SK-N-SH (cell line): Measurements from ENCODE around the gene PSMD9. TPM values are rescaled to one million over a fixed set of nuclear protein-coding genes. Genes with fewer than 3 reads are reported as not detected.
"Not testable (repeated sequence)": the region's sequence is repeated elsewhere in the genome, so short reads cannot be mapped to it uniquely, and the experiment has no call there.

ENCODE experiments used
- CTCF ChIA-PET: fragments of 300-600, 350-600 bp; formaldehyde crosslinking; extraction: SDS; loops from one replicate; lab custom pipeline; 2021; lab: Yijun Ruan, JAX
- POLR2A ChIA-PET: fragments of 350-600 bp; sonication (Branson Sonifier 250); formaldehyde crosslinking; extraction: SDS; loops from one replicate; lab custom pipeline; 2020; ENCODE audit warnings: antibody characterized with exemption, inconsistent platforms; lab: Yijun Ruan, JAX
- DNase-seq: peaks from one replicate; pipeline ENCODE4 v3.0.0; 2012
- H2AFZ ChIP-seq: fragments of 200-600 bp; sonication (generic); 2 replicates; pipeline ENCODE4 v1.8.1; 2016; ENCODE audit warnings: antibody characterized with exemption, mild to moderate bottlenecking, low read depth
- H3F3A ChIP-seq: fragments of 200-600 bp; sonication (generic); replicated peaks from 2 replicates; pipeline ENCODE3; 2016; ENCODE audit warnings: antibody characterized with exemption, mild to moderate bottlenecking; ENCODE audit not compliant: insufficient read depth
- H3K27ac ChIP-seq, 2 experiments: fragments of 200-500 bp in 1 of 2; fragments of 200-600 bp in 1 of 2; sonication (Bioruptor generic) in 1 of 2; sonication (generic), shearing (Covaris generic) in 1 of 2; 2 replicates each; pipeline versions ENCODE4 v1.5.1 to v1.6.1; 2014 to 2016; ENCODE audit warnings: low read depth in 2 of 2, inconsistent platforms in 1 of 2, low read length in 1 of 2, mild to moderate bottlenecking in 1 of 2, mixed read lengths in 1 of 2
- H3K27me3 ChIP-seq: fragments of 200-600 bp; sonication (generic), shearing (Covaris generic); 2 replicates; pipeline ENCODE4 v1.6.1; 2016; ENCODE audit warnings: mixed run types; ENCODE audit not compliant: insufficient read depth
- H3K36me3 ChIP-seq, 2 experiments: fragments of 200-500 bp in 1 of 2; fragments of 200-600 bp in 1 of 2; sonication (Bioruptor generic) in 1 of 2; sonication (generic) in 1 of 2; replicated peaks in 1 of 2; 2 replicates each; pipeline versions ENCODE3 to v1.5.1; 2014 to 2016; ENCODE audit warnings: low read length in 1 of 2, mild to moderate bottlenecking in 1 of 2; ENCODE audit not compliant: insufficient read depth in 2 of 2, control insufficient read depth in 1 of 2
- H3K4me1 ChIP-seq, 2 experiments: fragments of 200-500 bp in 1 of 2; fragments of 200-600 bp in 1 of 2; sonication (Bioruptor generic) in 1 of 2; sonication (generic), shearing (Covaris generic) in 1 of 2; 2 replicates each; pipeline versions ENCODE4 v1.5.1 to v1.6.1; 2014 to 2016; ENCODE audit warnings: low read depth in 1 of 2, low read length in 1 of 2, mixed run types in 1 of 2; ENCODE audit not compliant: insufficient read depth in 2 of 2, control insufficient read depth in 1 of 2
- H3K4me2 ChIP-seq: fragments of 200-600 bp; sonication (generic), shearing (Covaris generic); 2 replicates; pipeline ENCODE4 v1.6.1; 2017; ENCODE audit warnings: mixed run types
- H3K4me3 ChIP-seq, 2 experiments: fragments of 200-500 bp in 1 of 2; fragments of 200-600 bp in 1 of 2; sonication (Bioruptor generic) in 1 of 2; sonication (generic), shearing (Covaris generic) in 1 of 2; 2 replicates each; pipeline versions ENCODE4 v1.5.1 to v1.8.1; 2014 to 2016; ENCODE audit warnings: low read depth in 2 of 2, inconsistent platforms in 1 of 2, low read length in 1 of 2, mild to moderate bottlenecking in 1 of 2, mixed read lengths in 1 of 2, moderate library complexity in 1 of 2
- H3K79me2 ChIP-seq: fragments of 200-600 bp; sonication (generic); 2 replicates; pipeline ENCODE4 v1.8.1; 2017; ENCODE audit warnings: mild to moderate bottlenecking; ENCODE audit not compliant: insufficient read depth
- H3K9ac ChIP-seq: fragments of 200-600 bp; sonication (generic); 2 replicates; pipeline ENCODE4 v1.6.1; 2017; ENCODE audit warnings: mixed run types
- H3K9me2 ChIP-seq: fragments of 200-600 bp; sonication (generic); 2 replicates; pipeline ENCODE4 v1.6.1; 2017; ENCODE audit warnings: mixed run types
- H3K9me3 ChIP-seq: fragments of 200-600 bp; sonication (generic); 2 replicates; pipeline ENCODE4 v1.6.1; 2017; ENCODE audit warnings: mixed run types, mild to moderate bottlenecking, moderate library complexity
- H4K20me1 ChIP-seq: fragments of 200-600 bp; sonication (generic); 2 replicates; pipeline ENCODE4 v1.6.1; 2017; ENCODE audit warnings: mild to moderate bottlenecking, mixed run types; ENCODE audit not compliant: insufficient read depth
- EP300 ChIP-seq, 2 experiments: IDR thresholded peaks; 2 replicates each; pipeline versions ENCODE4 v1.4.0 to v1.6.1; 2012; ENCODE audit warnings: borderline replicate concordance in 1 of 2, low read depth in 1 of 2, low read length in 1 of 2
- FOXJ3 ChIP-seq: sonication (generic); formaldehyde crosslinking; IDR thresholded peaks from 2 replicates; pipeline ENCODE4 v1.5.1; 2020; ENCODE audit warnings: mild to moderate bottlenecking, missing genetic modification reagents
- FOXM1 ChIP-seq: IDR thresholded peaks from 2 replicates; pipeline ENCODE4 v1.4.0; 2012; ENCODE audit warnings: low read depth, mild to moderate bottlenecking
- IRF3 ChIP-seq: fragments of 150-350 bp; IDR thresholded peaks from 2 replicates; pipeline ENCODE4 v1.6.1; 2016; ENCODE audit warnings: mild to moderate bottlenecking, low read depth, low read length
- MAX ChIP-seq: IDR thresholded peaks from 2 replicates; pipeline ENCODE4 v1.4.0; 2012; ENCODE audit warnings: low read depth
- RAD21 ChIP-seq: IDR thresholded peaks from 2 replicates; pipeline ENCODE4 v1.6.1; 2012; ENCODE audit warnings: mild to moderate bottlenecking, low read length
- RCOR1 ChIP-seq: fragments of 150-350 bp; IDR thresholded peaks from 2 replicates; pipeline ENCODE4 v1.6.1; 2017; ENCODE audit warnings: antibody characterized with exemption, low read length
- RFX5 ChIP-seq: IDR thresholded peaks from 2 replicates; pipeline ENCODE4 v1.6.1; 2012; ENCODE audit warnings: mild to moderate bottlenecking, improper control_type of control experiment, low read length
- RXRA ChIP-seq: IDR thresholded peaks from 2 replicates; pipeline ENCODE4 v1.4.0; 2012; ENCODE audit warnings: low read depth, mild to moderate bottlenecking, borderline replicate concordance
- SIN3A ChIP-seq: IDR thresholded peaks from 2 replicates; pipeline ENCODE4 v1.6.1; 2012; ENCODE audit warnings: low read depth, mild to moderate bottlenecking, low read length, moderate library complexity, borderline replicate concordance
- SMC3 ChIP-seq: IDR thresholded peaks from 2 replicates; pipeline ENCODE4 v1.6.1; 2012; ENCODE audit warnings: low read depth, low read length, improper control_type of control experiment
- WGBS: methylation state at CpG from one replicate; pipeline ENCODE4 v1.1.6; 2017; ENCODE audit warnings: low lambda C conversion rate; 5-methylcytosine and 5-hydroxymethylcytosine counted together
- polyA plus RNA-seq, 3 experiments: library from polyadenylated mRNA; depleted of rRNA; stranded (reverse); fragments of >200 nt; gene quantifications; 2 replicates each; pipeline ENCODE4 v1.2.3, GENCODE V29; 2012
- TF ChIP-seq, protein P1 (sequence below): IDR thresholded peaks from 2 replicates; pipeline ENCODE4 v1.4.0; 2012; ENCODE audit warnings: low read depth, borderline replicate concordance
- TF ChIP-seq, protein P2 (sequence below): fragments of 200-600 bp; sonication (generic); IDR thresholded peaks from 2 replicates; pipeline ENCODE4 v1.6.1; 2017; ENCODE audit warnings: antibody characterized with exemption, mild to moderate bottlenecking, moderate library complexity
- TF ChIP-seq, protein P3 (sequence below): fragments of 150-350 bp; IDR thresholded peaks from 2 replicates; pipeline ENCODE4 v1.6.1; 2017; ENCODE audit warnings: antibody characterized with exemption, low read length, low read depth, borderline replicate concordance

Gene PSMD9
- polyA plus RNA-seq, 1 of the 3 experiments (the other 2 are of a cell fraction), result 227 TPM

DNA sequence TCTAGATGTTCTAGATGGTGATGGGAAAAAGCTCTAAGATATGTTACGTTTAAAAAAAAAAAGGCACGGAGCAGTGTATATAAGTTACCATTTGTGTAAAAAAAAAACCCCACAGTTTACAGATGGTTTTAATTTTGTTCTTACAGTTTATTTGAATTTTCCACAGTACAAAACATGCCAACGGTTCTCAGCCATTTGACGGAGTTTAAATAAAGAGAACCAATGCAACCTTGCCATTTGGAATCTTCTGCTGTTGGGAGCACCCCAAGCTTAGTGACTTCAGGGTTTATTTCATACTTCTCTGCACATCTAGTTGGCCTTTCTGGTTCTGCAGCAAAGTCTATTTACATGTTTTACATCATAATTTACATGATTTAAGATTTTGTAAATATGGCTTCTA, 22.3 kb upstream of the PSMD9 start:
- H3F3A ChIP-seq, result peaks cover 14% of the 10 kb centered on the region
- no peak overlapping the region for H3K4me3 ChIP-seq
- H4K20me1 ChIP-seq, result no peaks in the 10 kb centered on the region
- no peaks in the 10 kb centered on the region for H3K79me2 ChIP-seq
- no peak overlapping the region for H3K4me2 ChIP-seq
- no peaks in the 10 kb centered on the region for H3K36me3 ChIP-seq
- H3K9ac ChIP-seq, result no peak overlapping the region
- WGBS, result 63% methylated on average over 4 of the region's 4 CpGs
- no peaks in the 10 kb centered on the region for H3K27me3 ChIP-seq
- POLR2A ChIA-PET, result no interaction called here
- no peak overlapping the region for H2AFZ ChIP-seq
- no peak overlapping the region for H3K27ac ChIP-seq
- peaks cover 2 to 6% of the 10 kb centered on the region in 2 experiments; a peak in 2 of 4 replicates for H3K4me1 ChIP-seq
- no peaks in the 10 kb centered on the region for H3K9me3 ChIP-seq
- no peak for DNase-seq
- no peaks in the 10 kb centered on the region for H3K9me2 ChIP-seq
- TF ChIP-seq RFX5 (no peak), RAD21 (no peak), EP300 (IDR thresholded peaks at IDR 0.05; ENCODE audit: borderline replicate concordance in 1 of 2, low read depth in 1 of 2, low read length in 1 of 2) (no peak), FOXM1 (no peak), RXRA (no peak), SMC3 (no peak), RCOR1 (no peak), MAX (no peak), FOXJ3 (no peak), SIN3A (no peak), IRF3 (no peak)
- TF ChIP-seq, protein P1, sequence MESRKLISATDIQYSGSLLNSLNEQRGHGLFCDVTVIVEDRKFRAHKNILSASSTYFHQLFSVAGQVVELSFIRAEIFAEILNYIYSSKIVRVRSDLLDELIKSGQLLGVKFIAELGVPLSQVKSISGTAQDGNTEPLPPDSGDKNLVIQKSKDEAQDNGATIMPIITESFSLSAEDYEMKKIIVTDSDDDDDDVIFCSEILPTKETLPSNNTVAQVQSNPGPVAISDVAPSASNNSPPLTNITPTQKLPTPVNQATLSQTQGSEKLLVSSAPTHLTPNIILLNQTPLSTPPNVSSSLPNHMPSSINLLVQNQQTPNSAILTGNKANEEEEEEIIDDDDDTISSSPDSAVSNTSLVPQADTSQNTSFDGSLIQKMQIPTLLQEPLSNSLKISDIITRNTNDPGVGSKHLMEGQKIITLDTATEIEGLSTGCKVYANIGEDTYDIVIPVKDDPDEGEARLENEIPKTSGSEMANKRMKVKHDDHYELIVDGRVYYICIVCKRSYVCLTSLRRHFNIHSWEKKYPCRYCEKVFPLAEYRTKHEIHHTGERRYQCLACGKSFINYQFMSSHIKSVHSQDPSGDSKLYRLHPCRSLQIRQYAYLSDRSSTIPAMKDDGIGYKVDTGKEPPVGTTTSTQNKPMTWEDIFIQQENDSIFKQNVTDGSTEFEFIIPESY, result no peak
- TF ChIP-seq, protein P2, sequence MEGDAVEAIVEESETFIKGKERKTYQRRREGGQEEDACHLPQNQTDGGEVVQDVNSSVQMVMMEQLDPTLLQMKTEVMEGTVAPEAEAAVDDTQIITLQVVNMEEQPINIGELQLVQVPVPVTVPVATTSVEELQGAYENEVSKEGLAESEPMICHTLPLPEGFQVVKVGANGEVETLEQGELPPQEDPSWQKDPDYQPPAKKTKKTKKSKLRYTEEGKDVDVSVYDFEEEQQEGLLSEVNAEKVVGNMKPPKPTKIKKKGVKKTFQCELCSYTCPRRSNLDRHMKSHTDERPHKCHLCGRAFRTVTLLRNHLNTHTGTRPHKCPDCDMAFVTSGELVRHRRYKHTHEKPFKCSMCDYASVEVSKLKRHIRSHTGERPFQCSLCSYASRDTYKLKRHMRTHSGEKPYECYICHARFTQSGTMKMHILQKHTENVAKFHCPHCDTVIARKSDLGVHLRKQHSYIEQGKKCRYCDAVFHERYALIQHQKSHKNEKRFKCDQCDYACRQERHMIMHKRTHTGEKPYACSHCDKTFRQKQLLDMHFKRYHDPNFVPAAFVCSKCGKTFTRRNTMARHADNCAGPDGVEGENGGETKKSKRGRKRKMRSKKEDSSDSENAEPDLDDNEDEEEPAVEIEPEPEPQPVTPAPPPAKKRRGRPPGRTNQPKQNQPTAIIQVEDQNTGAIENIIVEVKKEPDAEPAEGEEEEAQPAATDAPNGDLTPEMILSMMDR, result no peak
- TF ChIP-seq, protein P3, sequence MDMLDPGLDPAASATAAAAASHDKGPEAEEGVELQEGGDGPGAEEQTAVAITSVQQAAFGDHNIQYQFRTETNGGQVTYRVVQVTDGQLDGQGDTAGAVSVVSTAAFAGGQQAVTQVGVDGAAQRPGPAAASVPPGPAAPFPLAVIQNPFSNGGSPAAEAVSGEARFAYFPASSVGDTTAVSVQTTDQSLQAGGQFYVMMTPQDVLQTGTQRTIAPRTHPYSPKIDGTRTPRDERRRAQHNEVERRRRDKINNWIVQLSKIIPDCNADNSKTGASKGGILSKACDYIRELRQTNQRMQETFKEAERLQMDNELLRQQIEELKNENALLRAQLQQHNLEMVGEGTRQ, result no peak
- CTCF ChIA-PET, result no interaction called here

DNA sequence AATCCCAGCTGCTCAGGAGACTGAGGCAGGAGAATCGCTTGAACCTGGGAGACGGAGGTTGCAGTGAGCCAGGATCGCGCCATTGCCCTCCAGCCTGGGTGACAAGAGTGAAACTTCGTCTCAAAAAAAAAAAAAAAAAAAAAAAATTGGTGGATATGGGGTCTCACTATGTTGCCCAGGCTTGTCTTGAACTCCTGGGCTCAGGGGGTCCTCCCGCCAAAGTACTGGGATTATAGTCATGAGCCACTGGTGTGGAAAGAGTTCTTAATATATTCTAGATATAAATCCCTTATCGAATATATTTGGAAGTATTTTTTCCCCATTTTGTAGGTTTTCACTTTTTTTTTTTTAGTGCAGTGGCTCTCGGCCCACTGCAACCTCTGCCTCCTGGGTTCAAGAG, 19.4 kb upstream of the PSMD9 start:
- 93% methylated on average over 8 of the region's 8 CpGs for WGBS
- Histone ChIP-seq H3F3A (peaks cover 21% of the 10 kb centered on the region), H3K4me1 (peaks cover 10 to 13% of the 10 kb centered on the region in 2 experiments; a peak in 3 of 4 replicates)
- not testable (repeated sequence) for H3K9me3 ChIP-seq, H3K9me2 ChIP-seq, H4K20me1 ChIP-seq, DNase-seq, H3K27ac ChIP-seq, H3K36me3 ChIP-seq, H3K9ac ChIP-seq, H2AFZ ChIP-seq, H3K27me3 ChIP-seq, H3K4me2 ChIP-seq, H3K79me2 ChIP-seq, H3K4me3 ChIP-seq
- CTCF ChIA-PET, result interaction anchor here (2.3 to 3.6 kb wide), 3 partner anchors 19 to 75 kb away, joined by 13 to 17 read pairs (median 14); partner anchors contain the start of genes PSMD9 and RHOF
- POLR2A ChIA-PET, result interaction anchor here (0.6 kb wide), 1 partner anchor 31 kb away, joined by 4 read pairs; no protein-coding TSS in a partner anchor
